GM19238 (cell line): ENCODE data around the gene STAC3.
"Not testable (repeated sequence)": the region's sequence is repeated elsewhere in the genome, so short reads cannot be mapped to it uniquely, and the experiment has no call there.

ENCODE experiments used
- DNase-seq: peaks from one replicate; pipeline ENCODE4 v3.0.0; 2011; ENCODE audit warnings: low spot score; ENCODE audit not compliant: insufficient read length

The STAC3 gene

DNA sequence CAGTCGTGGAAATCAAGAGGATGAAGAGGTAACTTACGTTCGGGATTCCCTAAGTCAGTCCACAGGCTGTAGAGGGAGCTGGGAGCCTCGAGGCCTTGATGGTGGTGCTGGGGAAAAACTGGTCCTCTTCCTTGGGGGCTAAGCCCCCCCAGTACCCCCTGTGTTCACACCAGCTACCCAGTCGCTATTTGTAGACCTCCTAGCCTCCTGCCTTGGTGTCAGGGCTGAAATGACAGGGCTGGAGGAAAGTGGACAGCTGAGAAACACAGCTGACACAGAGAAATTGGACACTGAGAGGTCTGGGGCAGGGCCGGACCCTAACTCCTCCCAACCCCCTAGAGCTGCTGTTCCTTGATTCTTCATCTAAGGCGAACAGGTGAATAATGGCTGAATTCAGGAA is at the start of gene STAC3:
STAC3 (minus strand) TSS at position 232 of the 400 bp plus-strand sequence. CDS start 1,551 bp downstream, outside the sequence.
- DNase-seq: no peak

DNA sequence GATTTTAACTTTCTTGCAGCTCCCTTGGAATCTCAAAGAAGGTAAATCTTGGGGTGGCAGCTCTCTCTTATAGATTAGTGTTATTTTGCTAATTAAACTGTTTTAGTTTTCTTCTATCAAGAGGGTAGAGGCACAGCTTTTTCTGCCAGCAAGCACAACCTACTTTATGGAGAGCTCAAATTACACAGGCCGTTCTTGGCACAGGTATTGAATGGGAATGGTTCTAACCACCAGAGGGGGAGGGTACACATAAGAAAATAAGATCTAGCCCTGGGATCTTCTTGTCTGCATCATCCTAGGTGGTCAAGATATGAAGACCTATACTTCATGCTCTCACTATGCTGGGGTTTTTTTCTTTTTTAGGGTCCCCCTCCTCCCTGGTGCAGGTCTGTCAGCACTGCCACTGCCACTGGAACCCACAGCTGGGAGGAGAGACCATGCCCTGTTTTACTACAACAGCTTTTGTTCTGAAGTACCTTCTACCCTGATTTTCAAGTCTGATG is 48.6 kb upstream of the STAC3 start:
- DNase-seq: no peak

- no peak for DNase-seq
Measured at GRCh38 chr12:57296291-57296690, 45.3 kb upstream of the STAC3 start.

DNA sequence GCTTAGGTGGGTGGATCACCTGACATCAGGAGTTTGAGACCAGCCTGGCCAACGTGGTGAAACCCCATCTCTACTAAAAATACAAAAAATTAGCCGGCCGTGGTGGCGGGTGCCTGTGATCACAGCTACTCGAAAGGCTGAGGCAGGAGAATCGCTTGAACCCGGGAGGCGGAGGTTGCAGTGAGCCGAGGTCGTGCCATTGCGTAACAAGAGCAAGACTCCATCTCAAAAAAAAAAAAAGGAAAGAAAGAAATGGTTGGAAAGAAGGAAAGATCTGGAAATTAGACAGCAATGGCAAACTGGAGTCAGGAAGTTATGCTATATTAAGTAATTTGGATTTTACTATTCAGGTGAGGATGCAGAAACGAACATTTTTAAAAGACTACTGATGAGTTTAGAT is 31.1 kb upstream of the STAC3 start:
- not testable (repeated sequence) for DNase-seq

DNA sequence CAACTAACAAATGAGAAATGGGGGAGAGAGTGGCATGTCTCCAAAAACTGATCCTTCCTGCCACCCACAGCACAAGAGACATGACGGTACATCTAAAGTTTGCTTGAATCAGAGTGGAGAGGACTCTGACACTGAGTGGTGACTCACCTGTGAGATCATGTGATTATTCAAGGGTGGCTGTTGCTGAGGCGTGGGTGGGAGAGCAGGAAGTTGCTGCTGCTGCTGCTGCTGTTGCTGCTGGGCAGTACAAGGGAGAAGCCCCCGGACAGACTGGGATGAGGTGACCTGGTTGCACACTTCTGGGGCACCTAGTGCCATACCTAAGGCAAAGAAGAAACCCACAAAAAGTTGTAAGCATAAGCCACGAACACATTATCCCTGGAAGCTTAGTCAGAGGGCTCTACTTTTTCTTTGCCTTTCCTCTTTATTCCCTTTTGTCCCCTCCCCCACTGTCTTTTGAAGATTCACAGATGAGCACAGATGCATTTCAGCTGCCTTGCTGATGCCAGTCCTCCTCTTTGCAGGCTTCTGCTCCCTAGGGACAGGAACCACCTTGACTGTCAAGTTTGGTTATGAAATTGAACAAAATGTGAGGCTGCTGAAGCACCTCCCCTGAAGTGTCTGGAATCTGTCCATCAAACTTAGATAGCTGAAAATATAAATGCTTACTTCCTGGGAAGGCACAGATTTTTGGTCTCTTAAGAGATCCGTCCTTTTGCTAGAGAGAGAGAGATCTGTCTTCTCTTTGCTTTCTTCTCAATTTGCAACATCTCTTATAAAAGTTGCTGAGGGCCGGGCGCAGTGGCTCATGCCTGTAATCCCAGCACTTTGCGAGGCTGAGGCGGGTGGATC is 29.4 kb upstream of the STAC3 start:
- DNase-seq: peak; percentile 46

DNA sequence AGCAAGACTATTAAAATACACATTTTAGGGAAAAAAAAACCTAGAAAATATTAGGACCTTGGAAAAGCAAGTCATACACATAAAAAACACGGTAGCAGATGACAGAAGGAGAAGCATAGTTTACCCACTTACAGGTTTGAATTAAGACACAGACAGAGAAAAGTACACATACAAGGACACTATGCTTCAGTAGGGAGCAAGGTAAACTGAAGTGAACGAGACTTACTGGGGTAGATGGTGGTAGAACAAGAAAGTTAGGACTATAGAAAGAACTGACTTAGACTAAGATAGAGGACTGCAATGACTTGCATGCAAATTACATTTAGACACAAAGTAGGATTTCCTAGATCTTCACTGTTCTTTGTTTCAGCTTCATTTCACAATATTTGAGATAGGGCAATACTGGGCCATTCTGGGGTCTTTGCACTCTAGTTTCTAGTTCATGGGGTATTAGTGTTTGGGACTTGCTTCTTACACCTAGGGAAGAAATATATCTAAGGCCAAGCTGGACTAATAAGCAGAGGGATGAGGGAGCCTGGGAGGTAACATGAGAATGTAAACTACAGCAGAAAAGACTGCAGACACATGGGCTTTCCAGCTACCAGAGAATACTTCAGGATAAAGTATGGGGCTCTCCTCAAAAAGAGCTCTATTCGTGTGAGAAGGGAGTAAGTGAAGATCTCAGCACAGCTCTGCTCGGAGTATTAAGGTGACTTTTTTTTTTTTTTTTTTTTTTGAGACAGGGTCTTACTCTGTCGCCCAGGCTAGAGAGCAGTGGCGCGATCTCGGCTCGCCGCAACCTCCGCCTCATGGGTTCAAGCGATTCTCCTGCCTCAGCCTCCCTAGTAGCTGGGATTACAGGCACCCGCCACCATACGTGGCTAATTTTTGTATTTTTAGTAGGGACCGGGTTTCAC is 27.7 kb upstream of the STAC3 start:
- no peak for DNase-seq

DNA sequence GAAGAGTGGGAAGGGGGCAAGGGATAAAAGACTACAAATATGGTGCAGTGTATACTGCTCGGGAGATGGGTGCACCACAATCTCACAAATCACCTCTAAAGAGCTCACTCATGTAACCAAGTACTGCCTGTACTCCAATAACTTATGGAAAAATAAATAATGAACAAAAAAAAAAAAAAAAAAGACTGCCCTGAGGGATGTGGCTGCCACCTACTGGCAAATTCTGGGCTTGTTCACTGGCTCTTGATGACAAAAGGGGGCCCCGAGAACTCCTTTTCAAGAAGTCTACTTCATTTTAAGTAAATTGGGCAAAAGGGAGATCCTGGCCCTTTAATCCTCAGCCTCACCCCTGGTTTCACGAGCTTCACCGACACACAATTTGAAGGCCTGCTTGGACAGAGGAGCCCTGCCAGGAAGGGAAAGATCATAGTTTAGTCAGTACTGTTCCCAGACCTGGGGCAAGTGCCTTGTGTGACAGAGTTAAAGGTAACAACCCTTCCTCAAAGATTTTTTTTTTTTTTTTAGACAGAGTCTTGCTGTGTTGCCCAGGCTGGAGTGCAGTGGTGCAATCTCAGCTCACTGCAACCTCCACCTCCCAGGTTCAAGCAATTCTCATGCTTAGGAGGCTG is 26.1 kb upstream of the STAC3 start:
- DNase-seq: no peak

- not testable (repeated sequence) for DNase-seq
Measured at GRCh38 chr12:57276233-57276632, 25.2 kb upstream of the STAC3 start.

DNA sequence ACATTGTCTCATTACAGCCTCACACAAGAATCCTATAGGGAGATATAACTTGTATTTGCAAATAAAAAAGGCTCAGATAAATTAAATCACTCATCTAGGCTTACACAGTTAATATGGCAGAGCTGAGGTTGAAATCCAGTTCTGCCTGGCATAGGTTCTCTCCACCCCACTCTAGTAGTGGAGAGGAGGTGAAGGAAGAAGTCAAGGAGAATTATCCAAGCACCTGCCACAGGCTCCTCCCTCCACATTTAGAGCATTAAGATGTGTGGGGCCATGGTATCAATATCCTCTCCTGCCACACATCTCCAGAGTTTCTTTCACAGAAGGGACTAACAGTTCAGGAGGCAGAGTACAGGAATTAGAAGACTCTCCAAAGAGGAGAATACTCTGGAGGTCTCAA is 22.5 kb upstream of the STAC3 start:
- no peak for DNase-seq

GRCh38 chr12:57272337-57273151 is 21.6 kb upstream of the STAC3 start:
- no peak for DNase-seq

DNA sequence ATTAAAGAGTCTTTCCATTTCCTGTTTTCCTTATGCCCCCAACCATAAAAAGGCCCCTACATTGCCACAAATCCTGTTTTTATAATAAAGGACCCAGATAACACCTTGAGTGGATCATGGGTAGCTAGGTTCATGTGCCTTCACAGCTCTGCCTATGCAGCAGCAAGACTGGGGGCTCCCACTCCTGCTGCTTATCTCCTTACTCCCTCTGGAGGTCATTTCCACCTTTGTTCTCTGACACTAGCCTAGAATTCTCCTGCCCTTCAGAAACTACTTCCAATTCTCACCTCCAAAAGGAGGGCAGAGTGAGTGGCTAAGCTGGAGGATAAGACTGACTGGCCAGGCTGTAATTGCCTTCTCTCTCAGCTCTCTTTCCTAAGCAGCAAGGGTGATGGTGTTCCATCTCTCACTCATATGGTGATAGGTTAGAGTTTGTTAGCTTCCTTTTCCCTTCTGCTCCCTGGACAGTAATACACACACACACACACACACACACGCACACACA is 20.0 kb upstream of the STAC3 start:
- DNase-seq: no peak

DNA sequence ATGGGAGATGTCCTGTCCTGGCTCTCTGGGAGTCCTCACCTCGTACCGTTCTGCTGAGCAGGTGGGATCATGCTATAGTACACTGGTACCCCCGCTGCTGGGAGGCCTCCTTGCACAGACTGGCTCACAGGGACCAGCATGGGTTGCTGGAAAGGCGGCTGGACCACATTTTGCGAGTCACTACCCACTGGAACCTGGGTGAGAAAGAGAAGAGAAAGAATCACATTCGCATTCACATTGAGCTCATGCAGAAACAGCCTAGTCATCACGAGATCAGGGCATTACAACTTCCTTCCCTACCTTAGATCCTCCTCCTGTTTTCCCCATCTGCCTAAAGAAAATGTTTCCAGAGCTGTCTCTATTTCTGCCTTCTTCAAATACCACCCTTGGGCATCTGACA is 17.3 kb upstream of the STAC3 start:
- DNase-seq: no peak

GRCh38 chr12:57266681-57267080 is 15.7 kb upstream of the STAC3 start:
- no peak for DNase-seq

- no peak for DNase-seq
Measured at GRCh38 chr12:57263096-57263495, 12.1 kb upstream of the STAC3 start.

DNA sequence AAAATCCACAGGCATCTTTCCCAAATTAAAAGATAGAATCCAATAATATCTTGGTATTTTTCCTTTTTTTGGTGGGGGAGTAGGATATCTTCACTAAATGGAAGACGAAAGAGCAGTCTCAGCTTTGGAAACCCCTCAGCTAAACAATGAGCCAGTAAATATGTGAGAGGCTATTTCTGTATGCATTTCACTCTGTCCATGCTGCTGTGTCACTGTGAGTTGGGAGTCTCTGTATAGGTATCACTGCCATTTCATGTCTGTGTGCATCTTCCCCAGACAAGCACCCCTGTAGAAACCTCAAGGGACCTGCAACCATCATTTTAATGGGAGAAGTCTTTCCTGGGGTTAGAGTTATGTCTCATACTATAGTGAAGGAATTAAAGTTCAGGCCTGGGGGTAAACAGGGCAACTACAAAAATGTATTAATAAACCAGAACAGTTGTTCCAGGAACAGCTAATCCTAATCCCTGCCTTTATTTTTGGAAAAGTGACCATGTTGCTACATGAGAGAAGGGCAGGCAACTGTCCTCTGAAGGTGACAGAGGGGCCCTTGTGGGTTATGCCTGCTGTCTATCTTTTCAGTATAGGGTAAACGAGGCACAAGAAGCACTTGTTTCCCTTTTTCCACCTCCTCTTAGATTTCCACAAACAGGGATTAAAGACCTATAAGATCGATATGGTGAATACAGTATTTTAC is 11.3 kb upstream of the STAC3 start:
- no peak for DNase-seq

- no peak for DNase-seq
Measured at GRCh38 chr12:57261428-57261865, 10.5 kb upstream of the STAC3 start.

DNA sequence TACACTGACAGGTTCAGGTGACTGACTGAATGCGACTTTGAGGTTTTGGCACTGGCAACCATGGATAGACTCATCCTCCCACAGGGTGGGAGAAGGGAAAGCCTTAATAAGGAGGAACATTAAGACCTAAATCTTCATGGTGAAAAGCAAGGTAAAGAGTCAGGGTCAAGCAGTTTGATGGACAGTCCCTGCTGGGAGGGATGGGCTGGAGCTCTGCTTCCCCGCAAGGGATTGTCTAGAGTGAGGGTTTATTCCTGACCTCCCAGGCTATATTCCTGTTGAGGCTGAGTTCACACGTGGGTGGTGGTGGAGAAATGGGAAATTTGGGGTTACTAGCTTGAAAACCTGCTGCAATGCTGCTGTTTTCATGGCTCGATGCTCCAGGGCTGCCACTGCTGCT is 9.4 kb upstream of the STAC3 start:
- DNase-seq: no peak

- no peak for DNase-seq
Measured at GRCh38 chr12:57258977-57259970, 8.3 kb upstream of the STAC3 start.

DNA sequence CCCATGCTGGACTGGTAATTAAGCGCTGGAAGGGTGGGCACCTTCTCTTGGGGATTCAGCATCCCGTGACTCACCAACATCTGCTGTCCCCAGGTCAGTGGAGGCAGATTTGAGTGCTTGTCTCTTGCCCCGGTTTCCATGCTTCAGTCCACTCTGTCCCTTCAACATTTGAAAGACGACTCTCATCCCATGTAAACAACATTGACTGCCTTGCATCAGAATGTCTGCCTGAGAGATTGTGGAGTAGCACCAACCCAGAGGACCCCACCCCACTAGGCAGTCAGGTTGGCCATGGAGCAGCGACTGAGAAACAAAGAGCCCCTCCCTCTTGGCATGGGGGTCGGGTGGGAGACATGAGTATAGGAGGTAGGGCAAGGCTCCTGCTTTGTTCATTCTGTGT is 4.9 kb upstream of the STAC3 start:
- no peak for DNase-seq
